Measurements from ENCODE around the gene DISC1. TPM values are rescaled to one million over a fixed set of nuclear protein-coding genes. Genes with fewer than 3 reads are reported as not detected.

Gene DISC1
- total RNA-seq, 2 donors from 2014 or later, result 8.0 to 9.4 TPM

DNA sequence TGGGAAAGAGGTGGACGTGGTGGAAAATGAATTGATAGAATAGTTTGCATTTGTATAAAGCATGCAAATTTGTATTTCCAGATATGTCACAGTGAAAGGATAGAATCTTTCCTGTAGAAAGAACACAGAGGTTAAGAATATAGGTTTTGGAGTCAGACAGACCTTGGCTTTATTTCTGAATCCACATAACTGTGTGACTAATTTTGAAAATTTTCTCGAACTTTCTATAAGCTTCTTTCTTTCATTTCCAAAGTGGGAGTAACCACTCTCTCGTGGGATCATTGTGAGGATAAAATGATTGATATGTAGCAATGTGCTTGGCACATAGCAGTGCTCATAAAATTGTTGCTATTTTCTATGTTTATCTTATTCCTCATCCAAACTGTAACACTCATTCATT lies 108.8 kb downstream of the DISC1 start:
- no peaks in the 10 kb centered on the region for H3K27me3 ChIP-seq (ENCODE audit: control insufficient read depth, insufficient read depth, low read length, poor library complexity, severe bottlenecking)
- DNase-seq, result no peak
- no peaks in the 10 kb centered on the region for H3K4me1 ChIP-seq (ENCODE audit: control insufficient read depth, insufficient read depth, low read length)
- no peaks in the 10 kb centered on the region for H3K36me3 ChIP-seq (ENCODE audit: control insufficient read depth, insufficient read depth, low read length)
- H3K27me3 Mint-ChIP-seq (ENCODE audit: insufficient read depth), result no peaks in the 10 kb centered on the region
- no peak overlapping the region for H3K4me3 ChIP-seq (ENCODE audit: low read length)
- H3K27ac Mint-ChIP-seq, result no peak overlapping the region
- H3K27ac ChIP-seq (ENCODE audit: low read depth, low read length), result no peak overlapping the region
- H3K9me3 ChIP-seq (ENCODE audit: control insufficient read depth, low read length), result peaks cover 11% of the 10 kb centered on the region
- no peak overlapping the region for H3K4me3 Mint-ChIP-seq
- TF ChIP-seq, protein P1, sequence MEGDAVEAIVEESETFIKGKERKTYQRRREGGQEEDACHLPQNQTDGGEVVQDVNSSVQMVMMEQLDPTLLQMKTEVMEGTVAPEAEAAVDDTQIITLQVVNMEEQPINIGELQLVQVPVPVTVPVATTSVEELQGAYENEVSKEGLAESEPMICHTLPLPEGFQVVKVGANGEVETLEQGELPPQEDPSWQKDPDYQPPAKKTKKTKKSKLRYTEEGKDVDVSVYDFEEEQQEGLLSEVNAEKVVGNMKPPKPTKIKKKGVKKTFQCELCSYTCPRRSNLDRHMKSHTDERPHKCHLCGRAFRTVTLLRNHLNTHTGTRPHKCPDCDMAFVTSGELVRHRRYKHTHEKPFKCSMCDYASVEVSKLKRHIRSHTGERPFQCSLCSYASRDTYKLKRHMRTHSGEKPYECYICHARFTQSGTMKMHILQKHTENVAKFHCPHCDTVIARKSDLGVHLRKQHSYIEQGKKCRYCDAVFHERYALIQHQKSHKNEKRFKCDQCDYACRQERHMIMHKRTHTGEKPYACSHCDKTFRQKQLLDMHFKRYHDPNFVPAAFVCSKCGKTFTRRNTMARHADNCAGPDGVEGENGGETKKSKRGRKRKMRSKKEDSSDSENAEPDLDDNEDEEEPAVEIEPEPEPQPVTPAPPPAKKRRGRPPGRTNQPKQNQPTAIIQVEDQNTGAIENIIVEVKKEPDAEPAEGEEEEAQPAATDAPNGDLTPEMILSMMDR (conservative IDR thresholded peaks at IDR 0.05), result no peak
- H3K9me3 Mint-ChIP-seq, result peaks cover 11% of the 10 kb centered on the region
- WGBS, 2 experiments (ENCODE audit: insufficient coverage in 1 of 2, insufficient read length in 1 of 2), result 87 to 100% methylated on average over 1 to 3 of the region's 3 CpGs
- no peaks in the 10 kb centered on the region for H3K4me1 Mint-ChIP-seq
- no peak overlapping the region for H3K9ac ChIP-seq (ENCODE audit: extremely low read depth, low read length, poor library complexity, severe bottlenecking)
- H3K36me3 Mint-ChIP-seq (ENCODE audit: low read depth), result peaks cover 7% of the 10 kb centered on the region

DNA sequence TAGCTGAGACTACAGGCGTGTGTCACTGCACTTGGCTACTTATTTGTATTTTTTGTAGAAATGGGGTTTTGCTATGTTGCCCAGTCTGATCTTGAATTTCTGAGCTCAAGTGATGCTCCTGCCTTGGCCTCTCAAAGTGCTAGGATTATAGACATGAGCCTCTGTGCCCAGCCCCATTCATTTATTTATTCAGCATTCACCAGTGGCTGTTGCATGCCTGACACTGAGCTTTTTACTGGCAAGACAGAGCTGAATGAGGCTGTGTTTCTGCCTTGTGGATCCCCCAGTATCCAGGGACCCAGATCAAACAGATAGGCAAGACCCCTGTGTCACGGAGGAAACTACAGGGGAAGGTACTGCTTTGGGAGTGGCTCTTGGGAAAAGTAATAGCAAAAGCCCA lies 109.4 kb downstream of the DISC1 start:
- H3K36me3 ChIP-seq (ENCODE audit: control insufficient read depth, insufficient read depth, low read length), result no peaks in the 10 kb centered on the region
- H3K9me3 Mint-ChIP-seq, result peaks cover 11% of the 10 kb centered on the region
- H3K9me3 ChIP-seq (ENCODE audit: control insufficient read depth, low read length), result peaks cover 7% of the 10 kb centered on the region
- H3K27ac Mint-ChIP-seq, result no peak overlapping the region
- TF ChIP-seq, protein P1 (conservative IDR thresholded peaks at IDR 0.05), result no peak
- no peaks in the 10 kb centered on the region for H3K27me3 ChIP-seq (ENCODE audit: control insufficient read depth, insufficient read depth, low read length, poor library complexity, severe bottlenecking)
- no peaks in the 10 kb centered on the region for H3K4me1 ChIP-seq (ENCODE audit: control insufficient read depth, insufficient read depth, low read length)
- H3K9ac ChIP-seq (ENCODE audit: extremely low read depth, low read length, poor library complexity, severe bottlenecking), result no peak overlapping the region
- H3K36me3 Mint-ChIP-seq (ENCODE audit: low read depth), result peaks cover 7% of the 10 kb centered on the region
- DNase-seq, result no peak
- WGBS, 2 experiments (ENCODE audit: insufficient coverage in 1 of 2, insufficient read length in 1 of 2), result 80% methylated on average over 2 of the region's 2 CpGs; no CpG with 5 or more reads in 1 of the 2 experiments
- no peak overlapping the region for H3K4me3 Mint-ChIP-seq
- no peaks in the 10 kb centered on the region for H3K27me3 Mint-ChIP-seq (ENCODE audit: insufficient read depth)
- no peaks in the 10 kb centered on the region for H3K4me1 Mint-ChIP-seq
- H3K4me3 ChIP-seq (ENCODE audit: low read length), result no peak overlapping the region
- no peak overlapping the region for H3K27ac ChIP-seq (ENCODE audit: low read depth, low read length)

DNA sequence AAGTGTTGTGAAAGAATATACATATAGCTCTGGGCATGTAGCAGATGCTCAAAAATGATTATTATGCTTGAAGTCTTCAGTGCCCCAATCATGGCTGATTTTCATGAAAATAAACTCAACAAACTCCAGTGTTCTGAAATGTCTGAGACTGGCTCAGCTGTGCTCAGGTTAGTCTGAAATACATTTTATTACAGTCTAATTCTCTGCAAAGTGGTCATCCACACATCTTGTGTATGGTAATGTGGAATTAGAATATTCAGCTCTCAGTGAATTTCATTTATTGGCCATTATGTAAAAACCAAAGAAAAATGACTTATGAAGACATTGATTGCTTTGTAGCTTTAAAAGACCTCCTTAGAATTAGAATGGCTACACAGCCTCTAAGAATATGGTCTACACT lies 109.9 kb downstream of the DISC1 start:
- DNase-seq, result no peak
- H3K27me3 Mint-ChIP-seq (ENCODE audit: insufficient read depth), result no peaks in the 10 kb centered on the region
- H3K4me1 Mint-ChIP-seq, result no peaks in the 10 kb centered on the region
- H3K4me1 ChIP-seq (ENCODE audit: control insufficient read depth, insufficient read depth, low read length), result no peaks in the 10 kb centered on the region
- H3K4me3 ChIP-seq (ENCODE audit: low read length), result no peak overlapping the region
- H3K9me3 Mint-ChIP-seq, result peaks cover 7% of the 10 kb centered on the region
- H3K9me3 ChIP-seq (ENCODE audit: control insufficient read depth, low read length), result peaks cover 2% of the 10 kb centered on the region
- no peaks in the 10 kb centered on the region for H3K36me3 ChIP-seq (ENCODE audit: control insufficient read depth, insufficient read depth, low read length)
- no peak overlapping the region for H3K4me3 Mint-ChIP-seq
- H3K36me3 Mint-ChIP-seq (ENCODE audit: low read depth), result peaks cover 7% of the 10 kb centered on the region
- no peaks in the 10 kb centered on the region for H3K27me3 ChIP-seq (ENCODE audit: control insufficient read depth, insufficient read depth, low read length, poor library complexity, severe bottlenecking)
- TF ChIP-seq, protein P1 (conservative IDR thresholded peaks at IDR 0.05), result no peak
- no peak overlapping the region for H3K27ac ChIP-seq (ENCODE audit: low read depth, low read length)
- H3K27ac Mint-ChIP-seq, result no peak overlapping the region
- H3K9ac ChIP-seq (ENCODE audit: extremely low read depth, low read length, poor library complexity, severe bottlenecking), result no peak overlapping the region
